CD1c-positive myeloid dendritic cell (primary cell): ENCODE data around the gene NMRAL1.

Source experiments
- DNase-seq: peaks from one replicate; pipeline ENCODE4 v3.0.0-alpha.2; 2016; ENCODE audit errors: extremely low spot score

NMRAL1 gene

GRCh38 chr16:4505356-4506147, 31.1 kb upstream of the NMRAL1 start:
- peak; percentile 90 for DNase-seq

DNA sequence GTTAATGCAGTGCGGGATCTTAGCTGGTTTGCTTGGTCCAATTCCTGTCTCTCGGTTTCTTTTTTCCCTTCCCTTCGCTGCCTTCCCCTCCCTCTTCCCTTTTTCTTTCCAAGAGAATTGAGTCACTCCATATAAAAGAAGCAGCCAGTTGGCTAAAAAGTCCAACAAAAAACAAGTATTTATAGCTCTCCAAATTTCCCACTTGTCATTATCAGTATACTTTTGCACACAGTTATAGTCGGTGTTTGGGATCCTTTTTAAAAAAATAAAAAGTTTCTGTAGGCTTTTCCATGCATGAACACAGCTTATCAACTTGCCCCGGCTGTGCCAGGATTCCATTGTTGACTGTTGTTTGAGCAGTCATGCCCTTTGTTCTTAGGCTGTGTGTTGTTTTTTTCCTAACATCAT, 26.6 kb upstream of the NMRAL1 start:
- no peak for DNase-seq

DNA sequence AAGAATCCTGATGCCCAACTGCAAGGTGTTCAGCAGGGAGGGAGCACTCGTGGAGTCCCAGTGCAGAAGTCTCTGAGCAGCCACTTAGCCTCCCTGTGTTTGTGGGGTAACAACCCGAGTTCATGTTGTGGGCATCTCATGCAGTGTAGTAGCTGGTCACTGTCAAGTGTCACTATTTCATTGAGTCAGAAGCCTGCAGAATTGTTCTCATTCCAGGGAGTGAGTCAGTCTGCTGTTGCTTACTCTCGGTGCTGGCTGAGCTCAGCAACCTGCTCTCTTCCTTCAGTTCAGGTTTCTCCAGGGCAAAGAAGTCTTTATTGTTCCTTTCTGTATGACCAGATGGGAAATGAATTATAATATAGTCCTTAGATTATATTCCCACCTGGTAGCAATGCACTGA, 25.8 kb upstream of the NMRAL1 start:
- DNase-seq: no peak

DNA sequence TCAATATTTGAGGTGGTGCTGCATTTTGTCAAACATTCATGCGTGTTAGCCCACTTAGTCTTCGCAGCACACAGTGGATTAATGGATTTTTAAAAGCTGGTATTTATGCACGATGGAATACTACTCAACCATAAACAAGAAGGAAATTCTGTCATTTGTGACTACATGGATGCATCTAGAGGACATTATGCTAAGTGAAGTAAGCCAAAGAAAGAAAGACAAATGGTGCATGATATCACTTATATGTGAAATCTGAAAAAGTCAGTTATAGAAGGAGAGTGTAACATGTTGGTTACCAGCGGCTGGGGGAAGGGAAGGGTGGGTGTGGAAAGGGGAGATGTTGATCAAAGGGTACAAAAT, 24.8 kb upstream of the NMRAL1 start:
- DNase-seq: no peak

GRCh38 chr16:4498546-4499195, 24.2 kb upstream of the NMRAL1 start:
- no peak for DNase-seq

DNA sequence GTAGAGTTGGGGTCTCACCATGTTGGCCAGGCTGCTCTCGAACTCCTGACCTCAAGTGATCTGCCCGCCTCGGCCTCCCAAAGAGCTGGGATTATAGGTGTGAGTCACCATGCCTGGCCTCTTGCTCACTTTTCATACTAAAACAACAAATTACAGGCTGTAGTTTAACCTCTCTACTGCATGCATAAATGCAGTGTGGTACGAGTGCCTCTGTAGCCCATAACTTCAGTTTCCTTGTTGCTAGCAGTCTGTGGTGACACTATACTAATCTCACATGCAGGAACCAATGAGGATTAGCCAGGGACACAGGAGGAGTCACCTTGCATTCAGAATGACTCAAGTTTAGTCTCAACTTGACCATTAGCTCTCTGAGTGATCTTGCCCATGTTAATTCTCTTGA, 21.9 kb upstream of the NMRAL1 start:
- no peak for DNase-seq

DNA sequence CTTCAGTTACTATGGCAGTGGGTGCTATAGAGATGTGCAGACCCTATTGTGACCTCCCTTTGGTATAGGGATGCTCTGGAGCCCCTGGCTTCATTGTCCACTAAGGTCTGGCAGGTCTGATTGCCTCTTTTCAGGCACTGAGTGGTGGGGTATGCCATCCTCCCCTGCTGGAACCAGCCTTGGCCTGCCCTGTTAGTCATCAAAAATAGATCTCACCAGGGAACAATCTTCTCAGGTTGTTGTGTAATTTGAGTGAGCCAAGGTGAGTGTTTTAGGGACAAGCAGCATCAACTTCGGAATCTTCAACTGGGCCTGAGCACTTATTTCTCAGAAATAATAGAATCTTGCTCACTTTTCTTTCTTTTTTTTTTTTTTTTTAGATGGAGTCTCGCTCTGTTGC, 21.3 kb upstream of the NMRAL1 start:
- DNase-seq: no peak

- DNase-seq: no peak
Observed at GRCh38 chr16:4494746-4495490, 20.5 kb upstream of the NMRAL1 start.

DNA sequence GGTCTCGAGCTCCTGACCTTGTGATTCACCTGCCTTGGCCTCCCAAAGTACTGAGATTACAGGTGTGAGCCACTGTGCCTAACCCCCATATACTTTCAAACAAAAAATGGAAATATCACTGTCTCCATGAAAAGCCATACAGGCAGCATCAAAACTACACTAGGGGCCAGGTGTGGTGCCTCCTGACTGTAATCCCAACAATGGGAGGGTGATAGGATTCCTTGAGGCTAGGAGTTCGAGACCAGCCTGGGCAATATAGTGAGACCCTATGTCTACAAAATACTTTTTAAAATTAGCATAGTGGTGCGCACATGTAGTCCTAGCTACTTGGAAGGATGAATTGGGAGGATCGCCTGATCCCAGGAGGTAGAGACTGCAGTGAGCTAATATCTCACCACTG, 17.5 kb upstream of the NMRAL1 start:
- DNase-seq: no peak

DNA sequence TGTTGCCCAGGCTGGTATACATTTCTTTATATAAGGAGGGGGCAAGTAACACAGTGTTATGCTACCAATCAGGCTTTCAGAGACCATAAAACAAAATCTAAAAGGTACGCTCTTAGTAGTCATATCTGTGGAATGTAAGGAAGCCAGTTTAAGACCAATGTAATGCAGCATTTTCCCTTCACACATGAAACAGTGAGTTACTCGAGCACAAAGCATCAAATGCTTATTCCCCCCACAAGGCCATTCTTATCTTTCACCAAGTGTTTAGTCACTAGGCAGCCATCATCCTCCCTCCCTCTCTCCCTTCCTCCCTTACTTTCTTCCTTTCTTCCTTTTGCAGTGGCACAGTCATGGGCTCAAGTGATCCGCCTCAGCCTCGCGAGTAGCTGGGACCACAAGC, 14.6 kb upstream of the NMRAL1 start:
- DNase-seq: no peak

DNA sequence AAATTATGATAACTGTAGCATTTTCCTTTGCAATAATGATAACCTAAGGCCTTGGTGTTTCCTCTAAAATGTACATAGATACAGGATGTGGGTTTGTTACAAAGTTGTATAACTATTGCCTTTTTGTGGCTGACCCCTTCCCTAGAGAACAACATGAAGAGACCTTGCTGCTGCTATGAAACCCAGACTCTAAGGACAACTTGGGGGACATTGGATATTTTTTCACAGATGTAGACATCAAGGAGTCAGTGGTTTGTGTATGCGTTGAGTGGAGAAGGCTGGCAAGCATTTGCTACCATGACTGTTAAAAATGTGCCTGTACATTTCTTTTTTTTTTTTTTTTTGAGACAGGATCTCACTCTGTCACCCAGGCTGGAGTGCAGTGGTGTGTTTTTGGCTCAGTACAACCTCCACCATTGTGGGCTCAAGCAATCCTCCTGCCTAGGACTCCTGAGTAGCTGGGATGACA, 14.1 kb upstream of the NMRAL1 start:
- DNase-seq: no peak

DNA sequence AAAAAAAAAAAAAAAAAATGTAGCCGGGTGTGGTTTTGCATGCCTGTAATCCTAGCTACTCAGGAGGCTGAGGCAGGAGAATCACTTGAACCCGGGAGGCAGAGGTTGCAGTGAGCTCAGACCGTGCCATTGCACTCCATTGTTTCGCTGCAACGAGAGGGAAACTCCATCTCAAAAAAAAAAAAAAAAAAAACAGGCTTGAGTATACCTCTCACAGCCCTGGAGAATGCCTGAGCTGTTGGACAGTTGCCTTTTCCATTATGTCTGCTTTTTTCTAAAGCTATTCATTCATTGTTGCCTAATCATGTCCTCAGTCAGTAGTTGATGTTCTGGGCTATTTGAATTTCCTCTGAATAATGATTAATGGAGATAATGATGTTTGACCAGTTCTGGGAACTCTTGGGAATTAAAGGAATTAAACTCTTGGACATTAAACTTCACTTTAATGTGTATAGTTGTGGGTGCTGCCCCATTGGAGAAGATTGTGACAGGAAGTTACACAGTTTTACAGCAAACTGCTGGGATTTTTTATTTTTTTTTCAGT, 13.6 kb upstream of the NMRAL1 start:
- no peak for DNase-seq

GRCh38 chr16:4486126-4486893, 11.9 kb upstream of the NMRAL1 start:
- DNase-seq: no peak

DNA sequence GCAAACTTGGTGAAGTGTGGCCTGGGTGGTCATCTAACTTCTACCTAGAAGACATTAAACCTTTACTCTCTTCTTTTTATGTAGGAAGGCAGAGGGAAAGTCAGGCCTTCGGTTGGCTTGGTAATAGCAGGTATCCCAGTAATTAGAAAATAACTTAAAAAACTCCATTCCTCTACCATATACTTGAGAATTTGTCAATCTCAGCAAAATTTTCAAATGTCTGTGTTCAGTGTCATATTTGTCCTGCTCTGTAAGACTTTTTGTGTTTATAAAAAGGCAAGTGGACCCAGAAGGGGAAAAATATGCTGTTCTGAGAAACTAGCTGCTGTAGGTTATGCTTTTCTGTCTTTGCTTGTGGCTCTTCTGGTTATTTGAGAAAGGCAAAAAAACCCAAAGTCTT, 7.5 kb upstream of the NMRAL1 start:
- DNase-seq: no peak

- no peak for DNase-seq
Observed at GRCh38 chr16:4481526-4481925, 7.1 kb upstream of the NMRAL1 start.

DNA sequence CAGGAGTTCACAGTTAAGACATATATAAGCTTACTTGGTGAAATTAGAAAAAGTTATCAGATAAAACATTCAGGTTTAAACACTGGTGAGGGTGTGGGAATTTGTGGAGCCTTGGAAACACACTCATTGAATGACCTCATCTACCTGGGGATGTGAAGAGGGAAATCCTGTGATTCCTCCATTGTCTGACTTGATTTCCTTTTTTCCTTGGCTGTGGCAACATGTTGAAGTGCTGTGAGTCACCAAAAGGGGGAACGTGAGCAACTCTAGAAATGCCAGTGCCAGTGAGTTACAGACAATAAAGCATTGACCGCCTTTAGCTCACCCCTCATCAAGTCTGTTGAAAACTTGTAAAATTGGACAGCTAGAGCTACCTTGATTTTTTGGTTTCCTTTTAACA, 3.5 kb upstream of the NMRAL1 start:
- DNase-seq: peak; percentile 63

DNA sequence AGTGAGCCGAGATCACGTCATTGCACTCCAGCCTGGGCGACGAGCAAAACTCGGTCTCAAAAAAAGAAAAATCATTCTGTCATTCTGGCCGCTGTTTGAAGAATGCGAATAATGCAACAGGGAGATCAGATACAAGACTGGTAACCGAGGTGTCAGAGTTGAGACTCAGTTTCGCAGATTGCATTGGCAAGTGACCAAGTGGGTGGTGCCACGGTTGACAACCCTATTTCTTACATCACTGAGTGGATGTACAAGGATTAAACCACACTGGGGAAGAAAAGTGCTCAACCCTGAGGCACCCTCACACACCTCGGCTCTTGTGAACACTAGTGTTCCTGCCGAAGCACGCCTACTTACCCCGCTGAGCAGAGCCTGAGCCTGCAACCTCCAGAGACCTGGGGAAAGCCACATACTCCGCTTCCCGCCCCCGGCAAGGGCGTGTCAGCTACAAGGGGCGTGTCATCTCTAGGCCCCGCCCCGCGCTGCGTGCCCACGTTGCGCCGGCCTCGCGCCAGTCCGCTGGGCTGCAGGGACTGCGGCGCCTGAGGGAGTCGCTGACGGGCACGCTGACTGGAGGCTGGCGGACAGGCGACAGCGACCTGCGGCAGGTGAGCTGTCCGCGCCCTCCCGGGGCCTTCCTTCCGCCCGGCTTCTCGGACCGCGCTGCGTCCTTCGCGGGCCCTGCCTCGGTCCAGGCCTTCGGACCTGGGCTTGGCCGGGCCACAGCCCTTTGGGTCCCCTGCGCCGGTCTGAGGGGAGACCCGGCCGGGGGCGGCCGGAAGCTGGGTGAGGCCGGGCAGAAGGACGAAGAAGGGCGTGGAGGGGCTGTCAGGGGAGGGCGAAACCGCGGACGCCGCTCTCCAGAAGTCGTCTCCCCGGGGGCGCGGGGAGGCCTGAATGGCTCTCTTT, 1.7 kb upstream of the NMRAL1 start, which contains the start of gene HMOX2:
Gene HMOX2, plus strand, starts transcription at position 519 of the 909 bp plus-strand sequence. CDS start 29,127 bp downstream, outside the sequence.
- DNase-seq: peak; percentile 97

GRCh38 chr16:4472880-4473279, 1.5 kb downstream of the NMRAL1 start:
- no peak for DNase-seq

DNA sequence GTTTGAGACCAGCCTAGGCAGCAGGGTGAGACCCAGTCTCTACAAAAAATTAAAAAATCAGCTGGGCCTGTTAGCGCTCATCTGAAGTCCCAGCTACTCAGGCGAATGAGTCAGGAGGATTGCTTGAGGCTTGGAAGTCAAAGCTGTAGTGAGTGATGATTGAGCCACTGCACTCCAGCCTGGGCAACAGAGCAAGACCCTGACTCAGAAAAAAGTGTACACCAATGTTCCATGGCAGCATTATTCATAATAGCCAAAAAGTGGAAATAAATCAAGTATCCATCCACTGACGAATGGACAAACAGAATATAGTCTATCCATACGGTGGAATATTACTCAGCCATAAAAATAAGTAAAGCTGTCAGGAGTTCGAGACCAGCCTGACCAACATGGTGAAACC, 2.6 kb downstream of the NMRAL1 start:
- DNase-seq: no peak

DNA sequence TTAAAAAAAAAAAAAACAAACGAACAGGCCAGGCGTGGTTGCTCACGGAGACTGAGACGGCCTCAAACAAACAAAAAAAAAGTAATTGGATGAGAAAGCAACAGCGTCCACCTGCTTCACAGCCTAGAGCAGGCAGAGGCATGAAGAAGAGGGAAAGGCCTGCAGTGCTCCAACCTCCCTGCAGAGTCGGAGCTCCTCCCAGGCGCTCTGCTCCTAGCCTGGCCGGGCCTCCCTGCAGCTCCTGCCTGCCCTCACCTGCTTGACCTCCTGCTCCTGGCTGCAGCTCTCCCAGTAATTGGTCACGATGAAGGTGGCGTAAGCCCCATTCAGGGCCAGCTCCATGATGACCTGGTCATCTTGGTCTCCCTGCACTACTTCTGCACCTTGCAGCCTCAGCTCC, 5.5 kb downstream of the NMRAL1 start:
- no peak for DNase-seq

DNA sequence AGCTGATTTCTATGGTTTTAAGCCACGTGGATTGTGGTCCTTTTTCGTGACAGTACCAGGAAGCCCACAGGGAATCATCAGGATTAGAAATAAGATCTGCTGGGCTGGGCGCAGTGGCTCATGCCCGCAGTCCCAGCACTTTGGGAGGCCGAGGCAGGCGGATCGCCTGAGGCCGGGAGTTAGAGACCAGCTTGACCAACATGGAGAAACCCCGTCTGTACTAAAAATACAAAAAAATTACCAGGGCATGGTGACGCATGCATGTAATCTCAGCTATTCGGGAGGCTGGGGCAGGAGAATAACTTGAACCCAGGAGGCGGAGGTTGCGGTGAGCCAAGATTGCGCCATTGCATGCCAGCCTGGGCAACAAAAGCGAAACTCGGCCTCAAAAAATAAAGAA, 6.5 kb downstream of the NMRAL1 start:
- no peak for DNase-seq
